Left ventricle myocardium inferior (tissue), 1 donor: ENCODE results near the gene IFNA10. TPM values are rescaled to one million over a fixed set of nuclear protein-coding genes. Genes with fewer than 3 reads are reported as not detected.
"Not testable (repeated sequence)": the region's sequence is repeated elsewhere in the genome, so short reads cannot be mapped to it uniquely, and the experiment has no call there.

ENCODE experiments used
- DNase-seq: peaks from one replicate; pipeline ENCODE4 v3.0.0-alpha.2; 2020
- H3K27ac ChIP-seq: fragments of 200-600 bp; replicated peaks from 2 replicates; pipeline ENCODE4 v1.8.0; 2021
- H3K27me3 ChIP-seq: fragments of 200-600 bp; 2 replicates; pipeline ENCODE4 v1.8.0; 2021; ENCODE audit warnings: low read depth
- H3K36me3 ChIP-seq: fragments of 200-600 bp; 2 replicates; pipeline ENCODE4 v1.8.0; 2021
- H3K4me1 ChIP-seq: fragments of 200-600 bp; 2 replicates; pipeline ENCODE4 v1.8.0; 2021
- H3K4me3 ChIP-seq: fragments of 200-600 bp; 2 replicates; pipeline ENCODE4 v1.8.0; 2021; ENCODE audit warnings: mild to moderate bottlenecking, moderate library complexity
- H3K9me3 ChIP-seq: fragments of 200-600 bp; replicated peaks from 2 replicates; pipeline ENCODE4 v1.8.0; 2021
- intact Hi-C: fragments of 100-400 bp; cut with micrococcal nuclease; formaldehyde crosslinking; loops from one replicate; pipeline ENCODE4 v1.11.0; 2022
- long read RNA-seq: library from polyadenylated mRNA; unstranded; transcript quantifications from one replicate; pipeline ENCODE4 v2.0.0, GENCODE V29; 2021
- total RNA-seq: library from RNA; stranded (reverse); fragmentation: NEBNext Ultra II Directional; extraction: Animal tissue kit (Norgen Biotek cat#: 25700); gene quantifications from one replicate; pipeline ENCODE4 v1.2.1, GENCODE V29; 2021
- TF ChIP-seq, protein P1 (sequence below): fragments of 200-600 bp; IDR thresholded peaks from 2 replicates; pipeline ENCODE4 v1.8.0; 2021; ENCODE audit warnings: antibody characterized with exemption, mild to moderate bottlenecking, borderline replicate concordance
- donor health status: DM: no; HTN: yes; CAD: no; lungs with severe emphysema.

The IFNA10 gene
- total RNA-seq, result not detected
- long read RNA-seq, result 0 reads

DNA sequence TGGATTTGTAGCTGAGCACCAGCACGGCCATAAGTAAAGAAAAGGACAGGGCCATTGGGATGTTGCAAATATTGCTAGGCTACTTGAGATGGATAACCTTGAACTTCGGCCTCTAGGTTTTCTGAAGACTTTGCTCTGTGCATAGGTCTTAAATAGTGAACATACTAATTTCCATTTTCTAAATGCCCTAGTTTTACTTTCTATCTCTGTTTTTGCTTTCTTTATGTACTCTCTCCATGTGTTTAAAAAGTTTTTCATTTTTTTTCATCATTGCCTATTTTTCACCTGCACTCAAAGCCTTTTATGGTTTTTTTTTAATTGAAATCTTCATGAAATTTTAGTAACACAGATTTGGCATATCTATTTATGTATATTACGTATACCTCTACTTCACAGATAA is at the start of gene IFNA10:
Gene IFNA10, minus strand, starts transcription at position 101 of the 400 bp plus-strand sequence. Its CDS starts 46 bp downstream, at position 55.
- H3K9me3 ChIP-seq, H3K27me3 ChIP-seq, DNase-seq, H3K4me1 ChIP-seq, intact Hi-C loops, H3K36me3 ChIP-seq, H3K4me3 ChIP-seq, H3K27ac ChIP-seq: not testable (repeated sequence)

DNA sequence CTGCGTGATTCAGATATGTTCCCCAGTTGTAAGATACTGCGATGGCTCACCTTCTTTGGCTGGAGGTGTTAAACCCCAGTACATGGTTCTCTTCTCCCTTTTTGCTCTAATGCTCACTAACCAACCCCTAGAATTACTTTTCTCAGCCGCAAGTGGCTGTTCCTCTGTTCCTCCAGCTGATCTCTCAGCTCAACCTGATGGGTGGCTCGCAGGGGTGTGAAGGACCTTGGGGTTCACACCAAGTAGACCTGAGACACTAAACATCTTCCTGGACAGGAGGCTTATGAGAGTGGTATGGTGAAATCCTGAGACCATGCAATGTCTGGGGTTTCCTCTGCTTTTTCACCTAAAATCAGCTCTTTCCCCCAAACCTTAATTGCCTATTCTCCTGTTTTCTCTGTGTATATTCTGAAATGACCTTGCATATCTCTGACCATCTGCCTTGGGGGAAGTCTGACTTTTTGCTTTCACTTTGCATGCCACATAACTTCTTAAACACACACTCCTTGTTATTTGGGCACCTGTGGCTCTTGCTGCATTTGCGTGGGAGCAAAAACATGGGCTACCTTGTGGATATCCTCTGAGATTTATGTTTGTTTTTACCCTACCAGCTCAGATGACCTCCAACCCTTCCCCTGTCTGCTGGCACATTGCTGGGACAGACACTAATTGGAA is 48.7 kb upstream of the IFNA10 start:
- H3K4me1 ChIP-seq, result peaks cover 9% of the 10 kb centered on the region
- intact Hi-C loops, result no loop called here
- no peak for DNase-seq
- peaks cover 41% of the 10 kb centered on the region for H3K27me3 ChIP-seq
- no peak overlapping the region for H3K4me3 ChIP-seq
- H3K27ac ChIP-seq, result no peak overlapping the region
- no peaks in the 10 kb centered on the region for H3K36me3 ChIP-seq
- TF ChIP-seq, protein P1, sequence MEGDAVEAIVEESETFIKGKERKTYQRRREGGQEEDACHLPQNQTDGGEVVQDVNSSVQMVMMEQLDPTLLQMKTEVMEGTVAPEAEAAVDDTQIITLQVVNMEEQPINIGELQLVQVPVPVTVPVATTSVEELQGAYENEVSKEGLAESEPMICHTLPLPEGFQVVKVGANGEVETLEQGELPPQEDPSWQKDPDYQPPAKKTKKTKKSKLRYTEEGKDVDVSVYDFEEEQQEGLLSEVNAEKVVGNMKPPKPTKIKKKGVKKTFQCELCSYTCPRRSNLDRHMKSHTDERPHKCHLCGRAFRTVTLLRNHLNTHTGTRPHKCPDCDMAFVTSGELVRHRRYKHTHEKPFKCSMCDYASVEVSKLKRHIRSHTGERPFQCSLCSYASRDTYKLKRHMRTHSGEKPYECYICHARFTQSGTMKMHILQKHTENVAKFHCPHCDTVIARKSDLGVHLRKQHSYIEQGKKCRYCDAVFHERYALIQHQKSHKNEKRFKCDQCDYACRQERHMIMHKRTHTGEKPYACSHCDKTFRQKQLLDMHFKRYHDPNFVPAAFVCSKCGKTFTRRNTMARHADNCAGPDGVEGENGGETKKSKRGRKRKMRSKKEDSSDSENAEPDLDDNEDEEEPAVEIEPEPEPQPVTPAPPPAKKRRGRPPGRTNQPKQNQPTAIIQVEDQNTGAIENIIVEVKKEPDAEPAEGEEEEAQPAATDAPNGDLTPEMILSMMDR, result no peak
- no peaks in the 10 kb centered on the region for H3K9me3 ChIP-seq

- intact Hi-C loops, result no loop called here
- Histone ChIP-seq H3K9me3 (no peaks in the 10 kb centered on the region), H3K4me1 (peaks cover 9% of the 10 kb centered on the region), H3K36me3 (no peaks in the 10 kb centered on the region), H3K27me3 (peaks cover 66% of the 10 kb centered on the region), H3K4me3 (peak overlapping the region; percentile 14), H3K27ac (no peak overlapping the region)
- TF ChIP-seq, protein P1, result peak; percentile 54
- peak; percentile 24 for DNase-seq
These were observed 46.0 kb upstream of the IFNA10 start for GRCh38 chr9:21252721-21253547.

DNA sequence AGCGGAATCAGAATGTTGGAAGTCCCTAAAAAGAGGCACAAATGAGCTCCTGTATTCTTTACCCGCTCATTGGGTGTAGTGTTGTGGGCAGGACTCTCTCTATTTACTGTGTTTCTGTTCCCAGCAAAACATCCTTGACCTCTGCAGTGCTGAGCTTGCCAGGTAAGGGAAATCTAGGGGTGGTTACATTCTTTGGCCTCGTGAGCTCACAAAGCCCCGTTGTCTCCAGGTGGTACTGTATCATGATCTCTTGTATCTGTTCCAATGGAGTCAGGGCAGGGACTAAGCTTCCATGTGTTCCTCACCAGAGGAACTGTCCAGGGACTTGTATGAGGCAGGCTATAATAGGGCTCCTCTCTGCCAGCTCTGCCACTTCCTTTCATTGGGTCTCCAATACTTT is 44.7 kb upstream of the IFNA10 start:
- DNase-seq, result no peak
- H3K36me3 ChIP-seq, result no peaks in the 10 kb centered on the region
- H3K4me1 ChIP-seq, result peaks cover 9% of the 10 kb centered on the region
- no peak overlapping the region for H3K4me3 ChIP-seq
- H3K27me3 ChIP-seq, result peaks cover 62% of the 10 kb centered on the region
- TF ChIP-seq, protein P1, result no peak
- H3K27ac ChIP-seq, result no peak overlapping the region
- intact Hi-C loops, result no loop called here
- no peaks in the 10 kb centered on the region for H3K9me3 ChIP-seq

- Histone ChIP-seq H3K4me1 (peaks cover 9% of the 10 kb centered on the region), H3K36me3 (no peaks in the 10 kb centered on the region)
- TF ChIP-seq, protein P1, result no peak
These were observed 44.2 kb upstream of the IFNA10 start for GRCh38 chr9:21251190-21251589.

DNA sequence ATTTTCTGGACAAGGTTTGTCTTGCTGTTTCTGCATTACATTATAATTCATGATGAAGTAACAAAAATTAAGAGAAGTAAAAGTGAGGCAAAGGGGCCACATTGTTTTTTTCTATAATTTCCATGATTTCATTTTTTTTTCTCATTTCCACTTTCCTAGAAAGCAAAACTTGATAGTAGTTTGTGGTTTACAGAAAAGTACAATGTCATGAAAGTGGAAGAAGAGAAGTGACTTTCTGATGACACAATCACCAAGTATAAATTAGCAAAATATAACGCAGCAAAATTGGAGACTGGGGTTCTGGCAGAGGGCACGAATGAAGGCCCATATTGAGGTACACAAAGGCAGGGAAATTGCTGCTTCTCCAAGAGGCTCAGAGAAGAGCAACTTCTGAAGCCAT is 37.9 kb upstream of the IFNA10 start:
- no peak for DNase-seq
- no peak overlapping the region for H3K4me3 ChIP-seq
- no peaks in the 10 kb centered on the region for H3K4me1 ChIP-seq
- H3K9me3 ChIP-seq, result no peaks in the 10 kb centered on the region
- H3K36me3 ChIP-seq, result no peaks in the 10 kb centered on the region
- H3K27me3 ChIP-seq, result peaks cover 52% of the 10 kb centered on the region
- H3K27ac ChIP-seq, result no peak overlapping the region
- TF ChIP-seq, protein P1, result no peak
- intact Hi-C loops, result no loop called here

More at GRCh38 chr9:21251190-21251589, 44.2 kb upstream of the IFNA10 start:
- Histone ChIP-seq H3K27ac (no peak overlapping the region), H3K4me3 (no peak overlapping the region), H3K27me3 (peaks cover 61% of the 10 kb centered on the region), H3K9me3 (no peaks in the 10 kb centered on the region)
- DNase-seq, result no peak
- intact Hi-C loops, result no loop called here
